Naive thymus-derived CD4-positive, alpha-beta T cell (primary cell): ENCODE data around the gene CFAP97. TPM values are rescaled to one million over a fixed set of nuclear protein-coding genes. Genes with fewer than 3 reads are reported as not detected.

Experiments used
- ATAC-seq: fragments of 150-1000 bp; cut with Tn5 transposase; 2 replicates; pipeline ENCODE4 v1.10.0; 2021; ENCODE audit warnings: mild to moderate bottlenecking, moderate library complexity
- CTCF ChIA-PET: fragments of 350-600 bp; sonication (Branson Sonifier 250); formaldehyde crosslinking; loops from one replicate; lab custom pipeline; 2021; ENCODE audit warnings: antibody characterized with exemption; lab: Charles Lee
- POLR2A ChIA-PET: fragments of 350-600 bp; sonication (Branson Sonifier 250); formaldehyde crosslinking; loops from one replicate; lab custom pipeline; 2021; ENCODE audit warnings: antibody characterized with exemption, inconsistent platforms; lab: Charles Lee
- DNase-seq, 9 donors: peaks; one replicate each; pipeline versions ENCODE4 v3.0.0 to v3.0.0-alpha.2; 2020 to 2022; ENCODE audit warnings: mixed read lengths in 1 of 9
- H3K27ac ChIP-seq: one replicate; pipeline ENCODE4 v1.7.0; 2013; ENCODE audit warnings: mild to moderate bottlenecking, low read depth, low read length, moderate library complexity
- H3K27me3 ChIP-seq, 2 donors: one replicate each; pipeline ENCODE4 v1.7.0; 2013; ENCODE audit warnings: low read length in 2 of 2, mild to moderate bottlenecking in 2 of 2, moderate library complexity in 2 of 2; ENCODE audit not compliant: control insufficient read depth in 2 of 2, insufficient read depth in 2 of 2
- H3K36me3 ChIP-seq, 3 experiments: 1 replicate in 2 of 3; 2 replicates in 1 of 3; pipeline ENCODE4 v1.7.0; 2013; ENCODE audit warnings: low read length in 3 of 3, mild to moderate bottlenecking in 3 of 3, moderate library complexity in 1 of 3; ENCODE audit not compliant: insufficient read depth in 3 of 3, control insufficient read depth in 2 of 3
- H3K4me1 ChIP-seq, 2 donors: one replicate each; pipeline ENCODE4 v1.7.0; 2013; ENCODE audit warnings: low read length in 2 of 2, mild to moderate bottlenecking in 2 of 2, moderate library complexity in 1 of 2; ENCODE audit not compliant: control insufficient read depth in 2 of 2, insufficient read depth in 2 of 2
- H3K4me3 ChIP-seq: 2 replicates; pipeline ENCODE4 v1.7.0; 2013; ENCODE audit warnings: mild to moderate bottlenecking, low read length
- H3K9me3 ChIP-seq, 3 experiments: 1 replicate in 2 of 3; 2 replicates in 1 of 3; pipeline ENCODE4 v1.7.0; 2013; ENCODE audit warnings: low read length in 3 of 3; ENCODE audit not compliant: control insufficient read depth in 2 of 3
- H3K27ac Mint-ChIP-seq, 9 donors: one replicate each; pipeline ENCODE4 v1.8.0; 2020 to 2022; ENCODE audit warnings: mixed read lengths in 9 of 9, mild to moderate bottlenecking in 8 of 9, moderate library complexity in 5 of 9, inconsistent platforms in 2 of 9
- H3K27me3 Mint-ChIP-seq, 5 donors: one replicate each; pipeline ENCODE4 v1.8.0; 2021 to 2022; ENCODE audit warnings: mixed read lengths in 5 of 5, mild to moderate bottlenecking in 1 of 5
- H3K36me3 Mint-ChIP-seq, 5 donors: one replicate each; pipeline ENCODE4 v1.8.0; 2020 to 2022; ENCODE audit warnings: mixed read lengths in 5 of 5, mild to moderate bottlenecking in 3 of 5, inconsistent platforms in 1 of 5
- H3K4me1 Mint-ChIP-seq, 7 donors: one replicate each; pipeline ENCODE4 v1.8.0; 2020 to 2022; ENCODE audit warnings: mixed read lengths in 7 of 7, mild to moderate bottlenecking in 3 of 7, inconsistent platforms in 1 of 7
- H3K4me3 Mint-ChIP-seq, 10 donors: one replicate each; pipeline ENCODE4 v1.8.0; 2020 to 2022; ENCODE audit warnings: mild to moderate bottlenecking in 10 of 10, mixed read lengths in 10 of 10, moderate library complexity in 6 of 10, inconsistent platforms in 2 of 10
- H3K9me3 Mint-ChIP-seq, 11 donors: one replicate each; pipeline ENCODE4 v1.8.0; 2020 to 2022; ENCODE audit warnings: mixed read lengths in 11 of 11, mild to moderate bottlenecking in 4 of 11, inconsistent platforms in 1 of 11, moderate library complexity in 1 of 11
- intact Hi-C, 2 donors: fragments of 100-400 bp; cut with micrococcal nuclease; formaldehyde crosslinking; loops; one replicate each; pipeline ENCODE4 v1.15.1; 2023
- polyA plus RNA-seq, 2 donors: library from polyadenylated mRNA; unstranded; fragments of 300-500 nt; fragmentation: Illumina TruSeq; gene quantifications; one replicate each; pipeline ENCODE4 v1.2.3, GENCODE V29; 2021
- total RNA-seq, 6 experiments: library from RNA in 5 of 6; stranded (reverse) in 5 of 6; gene quantifications; 1 replicate in 5 of 6; 2 replicates in 1 of 6; pipeline ENCODE4 v1.2.3 and lab custom pipeline; 2021 to 2026

Gene CFAP97
- total and polyA plus RNA-seq, 7 experiments from 2014 or later, result 23.6 to 103 (median 41.3) TPM

DNA sequence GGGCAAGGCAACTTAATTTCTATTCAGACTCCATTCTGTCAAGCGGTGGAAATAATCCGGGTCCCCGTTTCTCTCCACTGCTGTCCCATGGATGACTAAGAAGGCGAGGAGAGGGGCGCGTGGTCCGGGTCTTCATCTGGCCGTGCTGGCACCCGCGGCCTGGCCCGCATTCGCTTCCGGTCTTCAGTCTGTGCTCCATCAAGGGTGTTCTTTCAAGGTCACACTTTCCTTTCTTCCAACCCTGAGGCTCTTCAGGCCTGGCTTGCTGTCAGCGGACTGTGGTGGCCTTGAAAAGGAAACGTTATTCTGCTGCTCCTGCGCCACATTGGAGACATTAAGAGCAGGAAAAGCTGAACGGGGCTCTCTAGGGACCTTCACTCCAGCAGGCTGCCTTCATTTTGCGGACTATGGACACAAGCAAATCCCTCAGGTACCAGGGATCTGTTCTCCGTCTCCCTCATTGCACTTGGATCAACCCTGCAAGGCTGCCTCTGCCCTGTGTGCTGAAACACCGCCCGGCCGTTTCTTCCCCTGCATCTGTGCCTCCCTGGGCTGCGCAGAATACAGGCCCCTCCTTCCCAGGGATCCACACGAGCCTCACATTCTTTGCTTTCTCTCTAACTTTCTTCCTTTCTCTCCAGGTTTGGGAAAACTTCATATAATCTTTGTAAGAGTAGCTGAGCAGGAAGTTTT lies 66.4 kb downstream of the CFAP97 start:
- intact Hi-C loops, result no loop called here

DNA sequence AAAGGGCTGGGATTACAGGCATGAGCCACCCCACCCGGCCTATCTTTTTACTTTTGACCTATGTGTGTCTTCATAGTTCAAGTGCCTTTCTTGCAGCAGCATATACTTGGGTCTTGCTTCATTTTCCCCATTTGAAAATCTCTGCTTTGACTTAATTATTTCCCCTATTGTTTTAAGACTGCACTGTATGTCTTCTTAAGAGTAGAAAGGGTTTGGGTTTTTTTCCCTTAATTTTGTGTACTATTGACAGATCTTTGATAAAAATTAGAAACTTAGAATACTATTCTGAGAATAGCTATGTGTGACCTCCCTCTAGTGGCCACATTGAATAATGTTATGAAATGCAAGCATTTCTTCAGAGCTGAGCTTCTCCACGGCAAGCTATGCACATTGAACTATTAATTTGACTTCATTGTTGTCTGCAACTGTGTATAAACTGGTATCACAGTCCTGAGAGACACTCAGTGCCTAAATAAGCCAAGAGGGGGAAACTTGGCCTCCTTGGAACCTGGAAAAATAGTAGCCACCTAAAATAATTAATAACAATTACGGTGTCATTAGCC lies 69.4 kb downstream of the CFAP97 start:
- intact Hi-C loops, result loop anchor here (1.0 to 2.0 kb wide), 8 partner anchors 38 to 870 kb away; no protein-coding TSS in a partner anchor
- Mint-ChIP-seq H3K4me3 (no peak overlapping the region), H3K9me3 (no peaks in the 10 kb centered on the region), H3K4me1 (no peaks in the 10 kb centered on the region), H3K27me3 (peaks cover 29 to 68% (median 40%) of the 10 kb centered on the region in 5 donors), H3K36me3 (peaks cover 0 to 4% (median 0%) of the 10 kb centered on the region in 5 donors), H3K27ac (no peak overlapping the region)
- Histone ChIP-seq H3K4me1 (no peaks in the 10 kb centered on the region), H3K4me3 (no peak overlapping the region), H3K36me3 (no peaks in the 10 kb centered on the region), H3K27me3 (peaks cover 0 to 3% of the 10 kb centered on the region in 2 donors), H3K27ac (no peak overlapping the region), H3K9me3 (no peaks in the 10 kb centered on the region)
- DNase-seq (peak in 6 of 9 donors; percentile 22 to 52 (median 40)), ATAC-seq (peak; percentile 86)
- ChIA-PET POLR2A (no interaction called here), CTCF (interaction anchor here (0.6 to 1.6 kb wide), 13 partner anchors 9 to 870 kb away, joined by 3 to 8 read pairs (median 4); partner anchors contain the start of gene SLC25A4)

More for the DNA sequence above, 66.4 kb downstream of the CFAP97 start:
- H3K27me3 ChIP-seq, result peaks cover 0 to 6% of the 10 kb centered on the region in 2 donors
- Mint-ChIP-seq H3K27ac (no peak overlapping the region), H3K27me3 (peaks cover 22 to 73% (median 39%) of the 10 kb centered on the region in 5 donors), H3K4me3 (no peak overlapping the region), H3K9me3 (peaks cover 0 to 1% (median 0%) of the 10 kb centered on the region in 11 donors), H3K36me3 (no peaks in the 10 kb centered on the region), H3K4me1 (peaks cover 1 to 4% (median 2%) of the 10 kb centered on the region in 7 donors)
- no peaks in the 10 kb centered on the region for H3K9me3 ChIP-seq
- no peak overlapping the region for H3K4me3 ChIP-seq
- H3K36me3 ChIP-seq, result no peaks in the 10 kb centered on the region
- CTCF ChIA-PET, result interaction anchor here (0.6 to 0.8 kb wide), 2 partner anchors 17 to 1208 kb away, joined by 3 read pairs; no protein-coding TSS in a partner anchor
- POLR2A ChIA-PET, result no interaction called here
- H3K27ac ChIP-seq, result no peak overlapping the region
- peaks cover under 1 to 1% of the 10 kb centered on the region in 2 donors for H3K4me1 ChIP-seq
- no peak for DNase-seq
- ATAC-seq, result no peak

DNA sequence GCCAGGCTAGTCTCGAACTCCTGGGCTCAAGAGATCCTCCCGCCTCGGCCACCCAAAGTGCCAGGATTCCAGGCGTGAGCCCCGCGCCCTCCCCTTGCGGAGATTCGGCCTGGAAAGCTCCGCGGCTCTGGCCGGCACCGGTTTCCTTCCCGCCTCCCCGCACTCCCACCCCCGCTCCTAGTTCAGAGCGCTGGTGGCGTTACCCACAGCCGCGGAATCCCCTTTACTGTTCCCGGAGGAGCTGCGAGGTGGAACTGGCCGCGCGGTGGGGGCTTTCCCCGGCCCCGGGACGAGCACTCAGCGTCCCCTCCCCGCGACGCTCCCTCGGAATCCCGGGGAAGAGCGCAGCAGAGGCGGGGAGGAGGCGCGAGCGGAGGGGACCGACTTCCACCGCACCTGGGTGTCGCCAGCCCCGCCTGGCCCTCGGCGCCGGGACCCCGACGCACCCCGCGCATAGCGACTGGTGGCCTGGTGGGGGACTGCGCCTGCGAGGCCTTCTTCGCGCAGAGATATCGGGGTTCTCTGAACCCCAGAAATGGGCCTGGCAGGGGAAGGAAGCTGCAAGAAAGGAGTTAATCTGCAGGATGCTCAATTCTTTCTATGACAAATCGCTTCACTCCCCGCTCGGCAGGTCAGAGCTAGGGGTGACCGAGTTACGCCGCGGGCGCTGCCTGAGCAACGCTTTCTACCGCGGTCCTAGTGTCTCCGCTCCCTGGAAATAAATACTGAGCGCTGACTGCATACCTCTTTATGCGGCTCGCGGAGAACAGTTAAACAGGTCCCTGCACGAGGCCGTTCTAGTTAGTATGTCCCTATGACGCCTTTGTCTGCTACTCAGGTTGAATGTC lies 75.3 kb downstream of the CFAP97 start:
- Mint-ChIP-seq H3K9me3 (peaks cover 0 to 2% (median 0%) of the 10 kb centered on the region in 11 donors), H3K27me3 (peaks cover 26 to 70% (median 31%) of the 10 kb centered on the region in 5 donors), H3K4me3 (peak overlapping the region; percentile 57 to 88 (median 80)), H3K27ac (no peak overlapping the region), H3K4me1 (peaks cover 0 to 8% (median 7%) of the 10 kb centered on the region in 7 donors), H3K36me3 (peaks cover 0 to 4% (median 0%) of the 10 kb centered on the region in 5 donors)
- H3K27me3 ChIP-seq, result peaks cover 5 to 8% of the 10 kb centered on the region in 2 donors
- H3K9me3 ChIP-seq, result no peaks in the 10 kb centered on the region
- DNase-seq (peak in 3 of 9 donors; percentile 17 to 31 (median 23)), ATAC-seq (peak; percentile 58)
- no peaks in the 10 kb centered on the region for H3K4me1 ChIP-seq
- CTCF ChIA-PET, result no interaction called here
- H3K27ac ChIP-seq, result no peak overlapping the region
- H3K36me3 ChIP-seq, result no peaks in the 10 kb centered on the region
- H3K4me3 ChIP-seq, result peak overlapping the region; percentile 49
- intact Hi-C loops, result loop anchor here in 1 of 2 donors (2.0 kb wide), 1 partner anchor 14 kb away; the partner anchor contains the start of gene SLC25A4
- POLR2A ChIA-PET, result no interaction called here

DNA sequence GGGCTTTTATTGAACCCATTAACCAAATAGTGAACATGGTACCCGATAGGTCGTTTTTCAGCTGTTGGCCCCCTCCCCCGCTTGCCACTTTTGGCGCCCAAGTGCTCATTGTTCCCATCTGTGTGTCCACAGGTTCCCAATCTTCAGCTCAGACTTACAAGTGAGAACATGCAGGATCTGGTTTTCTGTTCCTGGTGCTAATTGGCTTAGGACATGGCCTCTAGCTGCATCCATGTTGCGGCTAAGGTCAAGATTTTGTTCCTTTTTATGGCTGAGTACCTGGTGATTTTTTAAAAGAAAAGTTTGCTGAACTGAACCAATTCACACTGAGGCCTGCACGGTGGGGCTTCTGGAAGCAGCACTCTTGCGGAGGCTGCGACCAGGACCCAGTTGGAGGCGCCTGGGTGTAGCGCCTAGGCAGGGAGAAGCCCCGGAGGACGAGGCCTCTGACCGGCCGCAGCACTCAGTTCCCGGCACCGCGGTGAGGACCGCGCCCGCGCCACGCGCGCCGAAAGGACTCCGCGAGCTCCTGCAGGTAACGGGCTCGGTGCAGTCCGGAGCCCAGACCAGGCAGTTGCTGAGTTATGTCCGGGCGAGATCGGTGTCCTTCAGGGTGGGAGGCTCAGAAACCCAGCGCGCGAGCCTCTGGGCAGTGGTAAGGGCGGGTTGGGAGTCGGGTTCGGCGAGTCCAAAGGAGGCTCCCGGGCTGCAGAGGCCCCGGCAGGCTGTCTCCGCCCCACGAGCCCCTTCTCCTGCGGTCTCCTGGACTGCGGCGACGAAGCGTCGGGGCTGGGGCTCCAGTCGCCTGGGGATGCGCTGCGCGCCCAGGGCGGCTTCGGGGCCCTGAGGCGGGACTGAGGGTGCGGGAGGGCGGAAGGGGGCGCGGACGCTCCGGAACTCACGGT lies 76.5 kb downstream of the CFAP97 start:
- peak overlapping the region; percentile 30 for H3K4me3 ChIP-seq
- ChIA-PET CTCF (no interaction called here), POLR2A (interaction anchor here (0.6 kb wide), 1 partner anchor 79 kb away, joined by 3 read pairs; no protein-coding TSS in a partner anchor)
- Mint-ChIP-seq H3K27ac (no peak overlapping the region), H3K27me3 (peaks cover 25 to 70% (median 31%) of the 10 kb centered on the region in 5 donors), H3K4me1 (peaks cover 0 to 12% (median 8%) of the 10 kb centered on the region in 7 donors), H3K36me3 (peaks cover 0 to 4% (median 0%) of the 10 kb centered on the region in 5 donors), H3K4me3 (peak overlapping the region; percentile 52 to 88 (median 76)), H3K9me3 (peaks cover 0 to 2% (median 0%) of the 10 kb centered on the region in 11 donors)
- peak; percentile 28 for ATAC-seq
- no peaks in the 10 kb centered on the region for H3K9me3 ChIP-seq
- peak in 1 of 9 donors; percentile 1 for DNase-seq
- H3K27ac ChIP-seq, result no peak overlapping the region
- H3K36me3 ChIP-seq, result no peaks in the 10 kb centered on the region
- H3K27me3 ChIP-seq, result peaks cover 5% of the 10 kb centered on the region in 2 donors
- intact Hi-C loops, result no loop called here
- no peaks in the 10 kb centered on the region for H3K4me1 ChIP-seq

DNA sequence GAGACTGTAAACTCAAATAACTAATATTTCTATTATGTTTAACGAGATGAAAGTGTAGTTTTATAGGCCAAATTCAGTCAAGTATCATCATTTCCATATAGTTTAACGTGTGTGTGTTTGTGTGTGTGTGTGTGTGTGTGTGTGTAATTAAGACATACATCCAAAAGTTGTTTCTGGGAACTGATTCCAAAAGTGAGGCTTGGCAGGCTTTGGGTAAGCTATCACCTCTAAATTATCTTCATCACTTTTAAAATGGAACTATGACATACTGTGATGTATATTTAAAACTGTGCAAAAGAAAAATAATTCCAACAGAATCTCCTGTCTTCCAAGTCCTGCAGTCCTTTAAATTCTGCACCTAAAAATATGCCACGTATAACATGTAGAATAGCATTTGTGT lies 79.8 kb downstream of the CFAP97 start:
- ATAC-seq, result no peak
- H3K4me1 ChIP-seq, result no peaks in the 10 kb centered on the region
- intact Hi-C loops, result no loop called here

More for the DNA sequence above, 79.8 kb downstream of the CFAP97 start:
- H3K4me1 Mint-ChIP-seq, result peaks cover 0 to 10% (median 5%) of the 10 kb centered on the region in 7 donors
- ChIA-PET CTCF (interaction anchor here (1.6 kb wide), 1 partner anchor 10 kb away, joined by 4 read pairs; no protein-coding TSS in a partner anchor), POLR2A (no interaction called here)
- no peak for DNase-seq
- H3K9me3 Mint-ChIP-seq, result peaks cover 0 to 2% (median 0%) of the 10 kb centered on the region in 11 donors
- no peaks in the 10 kb centered on the region for H3K36me3 ChIP-seq
- H3K4me3 Mint-ChIP-seq, result no peak overlapping the region
- no peak overlapping the region for H3K27ac ChIP-seq
- H3K36me3 Mint-ChIP-seq, result no peaks in the 10 kb centered on the region
- no peaks in the 10 kb centered on the region for H3K9me3 ChIP-seq
- H3K27ac Mint-ChIP-seq, result no peak overlapping the region
- H3K27me3 Mint-ChIP-seq, result peaks cover 8 to 67% (median 26%) of the 10 kb centered on the region in 5 donors
- peaks cover 3 to 5% of the 10 kb centered on the region in 2 donors for H3K27me3 ChIP-seq
- no peak overlapping the region for H3K4me3 ChIP-seq
